SK-N-MC (cell line): ENCODE results near the gene HOXD12.

Experiments used
- EZH2 ChIP-seq: fragments of 200-600 bp; sonication (generic); IDR thresholded peaks from one replicate; pipeline ENCODE4 v1.6.1; 2017; ENCODE audit warnings: antibody characterized with exemption
- POLR2AphosphoS5 ChIP-seq: IDR thresholded peaks from 2 replicates; pipeline ENCODE4 v1.6.1; 2012; ENCODE audit warnings: mild to moderate bottlenecking, low read depth, low read length, borderline replicate concordance

DNA sequence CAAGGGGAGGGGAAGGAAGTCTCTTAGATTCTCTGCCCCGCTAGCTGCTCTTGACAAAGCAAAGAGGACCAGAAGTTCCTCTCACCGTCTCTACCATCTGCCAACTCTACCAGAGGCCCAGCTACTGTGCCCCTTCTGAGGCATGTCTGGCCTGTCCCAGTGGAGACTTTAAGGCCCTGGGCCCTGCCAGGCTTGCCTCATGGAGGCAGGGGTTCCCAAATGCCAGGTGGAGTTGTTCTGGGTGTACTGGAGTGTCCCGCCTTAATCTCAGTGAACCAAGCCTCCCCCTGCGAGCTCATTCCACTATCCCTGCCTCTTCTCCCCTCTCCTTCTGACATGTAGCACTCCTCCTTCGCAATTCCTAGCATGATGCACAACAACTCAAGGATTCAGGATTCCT, 2.2 kb downstream of the HOXD12 start:
- no peak for TF ChIP-seq EZH2
- no peak for TF ChIP-seq POLR2AphosphoS5
